Measurements from ENCODE around the gene NUDT4.

GRCh38 chr12:93347054-93347785 lies 30.5 kb upstream of the NUDT4 start:
- TF ChIP-seq CTCF (IDR thresholded peaks at IDR 0.05) (no peak), POLR2A (IDR thresholded peaks at IDR 0.05) (no peak)

Data from Peyer's patch (tissue), 4 donors.